ENCODE results near the gene SPSB4. TPM values are rescaled to one million over a fixed set of nuclear protein-coding genes. Genes with fewer than 3 reads are reported as not detected.

SPSB4 gene
- total and polyA plus RNA-seq, 4 donors = 0.19 to 1.9 (median 0.87) TPM

DNA sequence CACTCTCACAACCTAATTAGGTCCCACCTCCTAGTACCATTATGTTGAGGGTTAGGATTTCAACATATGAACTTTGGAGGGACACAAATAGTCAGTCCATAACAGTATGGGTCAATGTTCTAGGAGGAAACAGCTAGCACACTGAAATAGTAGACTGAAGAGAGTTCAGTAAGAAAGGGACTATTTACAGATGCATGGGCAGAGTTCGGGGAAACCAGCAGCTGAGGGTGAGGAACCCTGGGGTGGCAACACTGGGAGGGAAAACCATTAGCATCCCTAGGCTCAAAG is 102.5 kb downstream of the SPSB4 start:
- H3K9me3 ChIP-seq (ENCODE audit: control insufficient read depth in 4 of 4, low read length in 3 of 4) = no peaks in the 10 kb centered on the region
- TF ChIP-seq MAX (IDR thresholded peaks at IDR 0.05) = no peak
- TF ChIP-seq ZBTB33 (IDR thresholded peaks at IDR 0.05) = no peak
- no peak for TF ChIP-seq YY1 (IDR thresholded peaks at IDR 0.05)
- no peak for TF ChIP-seq EGR1 (IDR thresholded peaks at IDR 0.05; ENCODE audit: low read depth in 2 of 2)
- TF ChIP-seq GABPA (IDR thresholded peaks at IDR 0.05 in 1 of 2, conservative IDR thresholded peaks at IDR 0.05 in 1 of 2) = no peak
- TF ChIP-seq RXRA (IDR thresholded peaks at IDR 0.05) = no peak
- TF ChIP-seq REST (IDR thresholded peaks at IDR 0.05) = no peak
- TF ChIP-seq HNF4A (conservative IDR thresholded peaks at IDR 0.05) = no peak
- no peak for TF ChIP-seq FOXA1 (IDR thresholded peaks at IDR 0.05)
- TF ChIP-seq NR2F2 (IDR thresholded peaks at IDR 0.05) = no peak
- no peak for TF ChIP-seq TAF1 (conservative IDR thresholded peaks at IDR 0.05)
- H3K9ac ChIP-seq (ENCODE audit: low read depth in 1 of 2, low read length in 2 of 2) = no peak overlapping the region
- H3K4me3 ChIP-seq (ENCODE audit: low read depth in 1 of 3, low read length in 3 of 3) = no peak overlapping the region
- no peak for DNase-seq (ENCODE audit: low spot score)
- WGBS = 77% methylated on average over 1 of the region's 1 CpG
- H3K36me3 ChIP-seq (ENCODE audit: control insufficient read depth in 4 of 4, insufficient read depth in 3 of 4, low read depth in 1 of 4, low read length in 3 of 4) = no peaks in the 10 kb centered on the region
- no peaks in the 10 kb centered on the region for H3K4me1 ChIP-seq (ENCODE audit: control insufficient read depth in 4 of 4, insufficient read depth in 4 of 4, low read length in 3 of 4)
- H3K27me3 ChIP-seq (ENCODE audit: control insufficient read depth in 4 of 4, insufficient read depth in 4 of 4, low read length in 3 of 4) = no peaks in the 10 kb centered on the region
- H3K27ac ChIP-seq (ENCODE audit: low read depth in 1 of 2, low read length in 2 of 2) = no peak overlapping the region

DNA sequence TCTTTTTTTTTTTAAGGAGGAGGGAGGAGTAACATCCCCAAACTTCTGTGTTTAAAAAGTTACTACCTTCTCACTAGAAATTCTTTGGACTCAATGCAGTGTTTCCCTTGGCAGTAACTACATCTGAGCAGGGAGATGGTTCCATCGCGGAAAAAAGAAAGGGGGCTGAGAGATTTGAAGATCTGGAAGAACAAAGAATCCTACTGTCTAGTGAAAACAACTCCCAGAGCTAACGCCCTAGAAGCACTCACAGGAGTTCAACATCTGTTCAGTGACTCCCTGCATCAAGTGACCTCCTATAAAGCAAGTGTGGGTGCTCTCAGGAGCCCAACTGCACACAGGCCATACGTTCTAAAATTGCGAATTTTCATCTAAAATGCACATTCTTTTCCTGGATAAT is 113.7 kb downstream of the SPSB4 start:
- Histone ChIP-seq H3K36me3 (ENCODE audit: control insufficient read depth in 4 of 4, insufficient read depth in 3 of 4, low read depth in 1 of 4, low read length in 3 of 4) (no peaks in the 10 kb centered on the region), H3K27me3 (ENCODE audit: control insufficient read depth in 4 of 4, insufficient read depth in 4 of 4, low read length in 3 of 4) (no peaks in the 10 kb centered on the region), H3K4me1 (ENCODE audit: control insufficient read depth in 4 of 4, insufficient read depth in 4 of 4, low read length in 3 of 4) (no peaks in the 10 kb centered on the region), H3K27ac (ENCODE audit: low read depth in 1 of 2, low read length in 2 of 2) (no peak overlapping the region), H3K4me3 (ENCODE audit: low read depth in 1 of 3, low read length in 3 of 3) (no peak overlapping the region), H3K9ac (ENCODE audit: low read depth in 1 of 2, low read length in 2 of 2) (no peak overlapping the region), H3K9me3 (ENCODE audit: control insufficient read depth in 4 of 4, low read length in 3 of 4) (peaks cover 0 to 8% (median 5%) of the 10 kb centered on the region in 4 donors)
- TF ChIP-seq FOXA2 (IDR thresholded peaks at IDR 0.05) (no peak), GABPA (IDR thresholded peaks at IDR 0.05 in 1 of 2, conservative IDR thresholded peaks at IDR 0.05 in 1 of 2) (no peak), HNF4G (IDR thresholded peaks at IDR 0.05) (no peak), RXRA (IDR thresholded peaks at IDR 0.05) (no peak), FOXA1 (IDR thresholded peaks at IDR 0.05) (no peak), EGR1 (IDR thresholded peaks at IDR 0.05; ENCODE audit: low read depth in 2 of 2) (no peak), ZBTB33 (IDR thresholded peaks at IDR 0.05) (no peak), RAD21 (IDR thresholded peaks at IDR 0.05) (no peak), JUND (IDR thresholded peaks at IDR 0.05) (no peak), NR2F2 (IDR thresholded peaks at IDR 0.05) (no peak), SP1 (IDR thresholded peaks at IDR 0.05) (no peak), HNF4A (conservative IDR thresholded peaks at IDR 0.05) (no peak), TAF1 (conservative IDR thresholded peaks at IDR 0.05) (no peak)
- TF ChIP-seq, protein P1, sequence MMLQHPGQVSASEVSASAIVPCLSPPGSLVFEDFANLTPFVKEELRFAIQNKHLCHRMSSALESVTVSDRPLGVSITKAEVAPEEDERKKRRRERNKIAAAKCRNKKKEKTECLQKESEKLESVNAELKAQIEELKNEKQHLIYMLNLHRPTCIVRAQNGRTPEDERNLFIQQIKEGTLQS (IDR thresholded peaks at IDR 0.05) = no peak
- DNase-seq (ENCODE audit: low spot score) = no peak
- 78% methylated on average over 5 of the region's 5 CpGs for WGBS

Measured in liver (tissue), 9 donors.